Prostate gland (tissue), 2 donors: Measurements from ENCODE around the gene ADCYAP1R1. TPM values are rescaled to one million over a fixed set of nuclear protein-coding genes. Genes with fewer than 3 reads are reported as not detected.
"Not testable (repeated sequence)": the region's sequence is repeated elsewhere in the genome, so short reads cannot be mapped to it uniquely, and the experiment has no call there.

Experiments used
- DNase-seq: peaks from one replicate; pipeline ENCODE4 v3.0.0-alpha.2; 2019; ENCODE audit warnings: low spot score
- H3K27ac ChIP-seq, 2 donors: fragments of 200-600 bp; sonication (generic); 2 replicates each; pipeline ENCODE4 v1.5.1; 2017 to 2019
- H3K27me3 ChIP-seq: fragments of 200-600 bp; sonication (generic); replicated peaks from 2 replicates; pipeline ENCODE4 v1.5.1; 2019; ENCODE audit not compliant: insufficient read depth
- H3K36me3 ChIP-seq, 2 donors: fragments of 200-600 bp; sonication (generic); 1 replicate in 1 of 2; 2 replicates in 1 of 2; pipeline versions ENCODE4 v1.5.1 to v1.8.1; 2017 to 2019
- H3K4me1 ChIP-seq: fragments of 200-600 bp; sonication (generic); replicated peaks from 2 replicates; pipeline ENCODE4 v1.5.1; 2019
- H3K4me3 ChIP-seq, 2 donors: fragments of 200-600 bp; sonication (generic); 2 replicates each; pipeline ENCODE4 v1.5.1; 2017 to 2019
- H3K9me3 ChIP-seq: fragments of 200-600 bp; sonication (generic); 2 replicates; pipeline ENCODE4 v1.5.1; 2017
- CTCF ChIP-seq, 4 experiments: fragments of 200-600 bp in 2 of 4; fragments of 450-650 bp in 2 of 4; sonication (generic) in 2 of 4; IDR thresholded peaks; 1 replicate in 3 of 4; 2 replicates in 1 of 4; pipeline ENCODE4 v1.5.1; 2016 to 2019; ENCODE audit warnings: antibody characterized with exemption in 4 of 4, mild to moderate bottlenecking in 2 of 4, moderate library complexity in 2 of 4
- POLR2A ChIP-seq: fragments of 450-650 bp; IDR thresholded peaks from one replicate; pipeline ENCODE4 v1.6.1; 2016; ENCODE audit warnings: antibody characterized with exemption, mild to moderate bottlenecking
- POLR2AphosphoS5 ChIP-seq: sonication (generic); formaldehyde crosslinking; IDR thresholded peaks from one replicate; pipeline ENCODE4 v1.6.1; 2017; ENCODE audit warnings: antibody characterized with exemption
- WGBS: methylation state at CpG from one replicate; pipeline ENCODE4 v1.1.5; 2018; 5-methylcytosine and 5-hydroxymethylcytosine counted together
- intact Hi-C: fragments of 100-400 bp; cut with DNase I; formaldehyde crosslinking; loops from one replicate; pipeline ENCODE4 v1.14.2; 2022
- total RNA-seq, 2 donors: library from RNA; depleted of rRNA; stranded (reverse); fragments of >200 nt; gene quantifications; one replicate each; pipeline ENCODE4 v1.1.0, GENCODE V29; 2016

Gene ADCYAP1R1
- total RNA-seq, 2 donors from 2014 or later = 0.14 to 6.0 TPM

GRCh38 chr7:31145339-31145738, 93.2 kb downstream of the ADCYAP1R1 start:
- Histone ChIP-seq H3K4me1 (no peaks in the 10 kb centered on the region), H3K4me3 (no peak overlapping the region), H3K36me3 (no peaks in the 10 kb centered on the region), H3K27ac (no peak overlapping the region), H3K9me3 (no peaks in the 10 kb centered on the region), H3K27me3 (peaks cover 4% of the 10 kb centered on the region)
- no peak for TF ChIP-seq POLR2A
- TF ChIP-seq CTCF (IDR thresholded peaks at IDR 0.05) = no peak
- no peak for TF ChIP-seq POLR2AphosphoS5
- DNase-seq = no peak
- intact Hi-C loops = no loop called here

- Histone ChIP-seq H3K9me3 (no peaks in the 10 kb centered on the region), H3K4me3 (no peak overlapping the region), H3K27me3 (peaks cover 4% of the 10 kb centered on the region), H3K36me3 (no peaks in the 10 kb centered on the region), H3K27ac (no peak overlapping the region), H3K4me1 (no peaks in the 10 kb centered on the region)
- TF ChIP-seq POLR2A (no peak), CTCF (IDR thresholded peaks at IDR 0.05) (no peak), POLR2AphosphoS5 (no peak)
- 75% methylated on average over 1 of the region's 1 CpG for WGBS
- intact Hi-C loops = no loop called here
- no peak for DNase-seq
Observed at GRCh38 chr7:31146030-31146429, 93.9 kb downstream of the ADCYAP1R1 start.

GRCh38 chr7:31146538-31146937, 94.4 kb downstream of the ADCYAP1R1 start:
- intact Hi-C loops = no loop called here

GRCh38 chr7:31151849-31152248, 99.7 kb downstream of the ADCYAP1R1 start:
- H3K36me3 ChIP-seq = no peaks in the 10 kb centered on the region
- TF ChIP-seq POLR2A (no peak), POLR2AphosphoS5 (no peak)
- 55% methylated on average over 2 of the region's 2 CpGs for WGBS

More at GRCh38 chr7:31146538-31146937, 94.4 kb downstream of the ADCYAP1R1 start:
- no peak for TF ChIP-seq CTCF (IDR thresholded peaks at IDR 0.05)
- TF ChIP-seq POLR2AphosphoS5 = no peak
- Histone ChIP-seq H3K27me3 (peaks cover 4% of the 10 kb centered on the region), H3K27ac (no peak overlapping the region), H3K4me1 (no peaks in the 10 kb centered on the region), H3K36me3 (no peaks in the 10 kb centered on the region), H3K4me3 (no peak overlapping the region), H3K9me3 (no peaks in the 10 kb centered on the region)
- no peak for DNase-seq
- WGBS = 88% methylated on average over 4 of the region's 4 CpGs

GRCh38 chr7:31153318-31153717, 101.2 kb downstream of the ADCYAP1R1 start:
- H3K27ac ChIP-seq, DNase-seq, H3K4me3 ChIP-seq, H3K4me1 ChIP-seq, intact Hi-C loops, H3K9me3 ChIP-seq, H3K36me3 ChIP-seq, H3K27me3 ChIP-seq: not testable (repeated sequence)
- WGBS = 94% methylated on average over 19 of the region's 20 CpGs

More at GRCh38 chr7:31151849-31152248, 99.7 kb downstream of the ADCYAP1R1 start:
- no peak overlapping the region for H3K4me3 ChIP-seq
- intact Hi-C loops = no loop called here
- no peak for DNase-seq
- H3K4me1 ChIP-seq = no peaks in the 10 kb centered on the region
- H3K27ac ChIP-seq = no peak overlapping the region
- H3K9me3 ChIP-seq = no peaks in the 10 kb centered on the region
- H3K27me3 ChIP-seq = no peaks in the 10 kb centered on the region

GRCh38 chr7:31160941-31161340, 108.8 kb downstream of the ADCYAP1R1 start:
- no peak overlapping the region for H3K4me3 ChIP-seq
- TF ChIP-seq POLR2A (no peak), POLR2AphosphoS5 (no peak), CTCF (IDR thresholded peaks at IDR 0.05) (no peak)
- WGBS = 76% methylated on average over 5 of the region's 5 CpGs
- no peak overlapping the region for H3K27ac ChIP-seq
- intact Hi-C loops = no loop called here
- no peak for DNase-seq
- no peaks in the 10 kb centered on the region for H3K27me3 ChIP-seq
- no peaks in the 10 kb centered on the region for H3K9me3 ChIP-seq
- H3K36me3 ChIP-seq = no peaks in the 10 kb centered on the region
- H3K4me1 ChIP-seq = no peaks in the 10 kb centered on the region
